GM12878 (cell line): ENCODE results near the gene SLC29A1. TPM values are rescaled to one million over a fixed set of nuclear protein-coding genes. Genes with fewer than 3 reads are reported as not detected.

Experiments
- ATAC-seq: fragments of 200-7000 bp; cut with Tn5 transposase; 3 replicates; pipeline ENCODE4 v1.9.1; 2020; ENCODE audit warnings: mild to moderate bottlenecking, moderate library complexity
- BruUV-seq: library from RNA; stranded (reverse); fragments of 400-500 nt; replicated peaks from 2 replicates; lab custom pipeline; 2021; lab: Mats Ljungman, UMichigan
- CTCF ChIA-PET: fragments of 300-600 bp; sonication (Branson Sonifier 250); formaldehyde crosslinking; extraction: SDS; loops from one replicate; lab custom pipeline; 2021; ENCODE audit warnings: inconsistent platforms; lab: Yijun Ruan, JAX
- POLR2A ChIA-PET: fragments of 350-600 bp; formaldehyde crosslinking; extraction: SDS; loops from one replicate; lab custom pipeline; 2021; ENCODE audit warnings: inconsistent platforms; lab: Charles Lee
- RAD21 ChIA-PET: fragments of 300-600 bp; sonication (Branson Sonifier 250); formaldehyde crosslinking; loops from one replicate; lab custom pipeline; 2023; ENCODE audit warnings: antibody characterized with exemption; ENCODE audit not compliant: unreplicated experiment; lab: Charles Lee
- SMC1A ChIA-PET: fragments of 300-600 bp; sonication (Branson Sonifier 250); formaldehyde crosslinking; loops from one replicate; lab custom pipeline; 2023; ENCODE audit not compliant: unreplicated experiment, uncharacterized antibody; lab: Charles Lee
- DNase-seq: peaks from one replicate; pipeline ENCODE4 v3.0.0-alpha.2; 2011; ENCODE audit warnings: low read depth, low spot score
- FAIRE-seq: peaks from 3 replicates; lab custom pipeline; 2011; peaks lifted over from hg19 to GRCh38; lab: Jason Lieb, UNC
- H2AFZ ChIP-seq: 2 replicates; pipeline ENCODE4 v1.6.0; 2011; ENCODE audit warnings: low read depth, low read length, control low read depth; ENCODE audit not compliant: control insufficient read depth
- H3K27ac ChIP-seq: 2 replicates; pipeline ENCODE4 v1.5.1; 2011; ENCODE audit warnings: control low read depth; ENCODE audit not compliant: control insufficient read depth, insufficient read depth
- H3K27me3 ChIP-seq, 2 experiments: replicated peaks in 1 of 2; 2 replicates each; pipeline versions ENCODE4 v1.6.0 to v1.6.1; 2011; ENCODE audit warnings: low read length in 1 of 2; ENCODE audit not compliant: control insufficient read depth in 2 of 2, insufficient read depth in 2 of 2
- H3K36me3 ChIP-seq, 2 experiments: 2 replicates each; pipeline ENCODE4 v1.5.1; 2011; ENCODE audit warnings: low read length in 1 of 2; ENCODE audit not compliant: control insufficient read depth in 2 of 2, insufficient read depth in 2 of 2
- H3K4me1 ChIP-seq: 2 replicates; pipeline ENCODE4 v1.6.1; 2011; ENCODE audit warnings: mild to moderate bottlenecking, low read length, moderate library complexity, mixed read lengths; ENCODE audit not compliant: control insufficient read depth, insufficient read depth
- H3K4me2 ChIP-seq: 2 replicates; pipeline ENCODE4 v1.6.0; 2011; ENCODE audit warnings: control low read depth; ENCODE audit not compliant: control insufficient read depth, insufficient read depth
- H3K4me3 ChIP-seq: fragments of 200-600 bp; sonication (generic); 2 replicates; pipeline ENCODE4 v1.5.1; 2016
- H3K79me2 ChIP-seq: 2 replicates; pipeline ENCODE4 v1.6.0; 2011; ENCODE audit warnings: low read length; ENCODE audit not compliant: control insufficient read depth, insufficient read depth
- H3K9ac ChIP-seq: 2 replicates; pipeline ENCODE4 v1.8.0; 2011; ENCODE audit warnings: low read length, control low read depth, mixed read lengths; ENCODE audit not compliant: control insufficient read depth, insufficient read depth
- H3K9me3 ChIP-seq: replicated peaks from 3 replicates; pipeline ENCODE4 v1.5.1; 2011; ENCODE audit warnings: mild to moderate bottlenecking, low read length; ENCODE audit not compliant: control insufficient read depth, insufficient read depth
- H4K20me1 ChIP-seq: 2 replicates; pipeline ENCODE4 v1.6.0; 2011; ENCODE audit not compliant: control insufficient read depth, insufficient read depth
- CTCF ChIP-seq, 3 experiments: IDR thresholded peaks in 2 of 3; conservative IDR thresholded peaks in 1 of 3; 2 replicates each; pipeline ENCODE4 v1.5.1; 2011; ENCODE audit warnings: low read depth in 3 of 3, low read length in 3 of 3, mild to moderate bottlenecking in 3 of 3, control low read depth in 2 of 3, moderate library complexity in 2 of 3, inconsistent platforms in 1 of 3, mixed read lengths in 1 of 3; ENCODE audit not compliant: control insufficient read depth in 2 of 3, insufficient read depth in 1 of 3; ENCODE audit errors: extremely low read depth in 1 of 3
- JUNB ChIP-seq: IDR thresholded peaks from 2 replicates; pipeline ENCODE4 v1.6.1; 2016; ENCODE audit warnings: antibody characterized with exemption, mild to moderate bottlenecking
- POLR2AphosphoS2 ChIP-seq: IDR thresholded peaks from 2 replicates; pipeline ENCODE4 v1.6.1; 2011; ENCODE audit warnings: low read depth, mild to moderate bottlenecking, low read length, improper control_type of control experiment, moderate library complexity
- POLR2AphosphoS5 ChIP-seq: IDR thresholded peaks from 2 replicates; pipeline ENCODE4 v1.6.1; 2011; ENCODE audit warnings: mild to moderate bottlenecking, low read length, inconsistent platforms
- RAD51 ChIP-seq: fragments of 450-650 bp; IDR thresholded peaks from 2 replicates; pipeline ENCODE4 v1.6.1; 2016; ENCODE audit warnings: moderate library complexity, mild to moderate bottlenecking, inconsistent platforms
- SMC3 ChIP-seq: IDR thresholded peaks from 2 replicates; pipeline ENCODE4 v1.6.1; 2011; ENCODE audit warnings: low read length, improper control_type of control experiment, borderline replicate concordance
- TBL1XR1 ChIP-seq: IDR thresholded peaks from 2 replicates; pipeline ENCODE4 v1.6.1; 2012; ENCODE audit warnings: low read depth, low read length, improper control_type of control experiment
- ZBED1 ChIP-seq: IDR thresholded peaks from 2 replicates; pipeline ENCODE4 v1.6.1; 2016; ENCODE audit warnings: borderline replicate concordance
- WGBS: methylation state at CpG from one replicate; pipeline ENCODE4 v1.1.6; 2016; ENCODE audit warnings: low lambda C conversion rate; ENCODE audit not compliant: insufficient replicate concordance, insufficient coverage; ENCODE audit errors: missing lambda C conversion rate; 5-methylcytosine and 5-hydroxymethylcytosine counted together
- in situ Hi-C: fragments of 300-500 bp; cut with MboI; formaldehyde crosslinking; loops from 9 replicates; pipeline ENCODE4 v1.14.3; 2018; ENCODE audit warnings: mixed read lengths
- intact Hi-C: fragments of 100-400 bp; cut with micrococcal nuclease; formaldehyde crosslinking; loops from one replicate; pipeline ENCODE4 v1.14.2; 2022; ENCODE audit not compliant: unreplicated experiment
- polyA plus RNA-seq, 11 experiments: library from polyadenylated mRNA; depleted of rRNA in 4 of 11; unstranded in 6 of 11; stranded (reverse) in 5 of 11; fragments of >200 nt; fragmentation: Nextera tagmentation in 4 of 11; fragmentation: Illumina TruSeq in 1 of 11; extraction: Ambion mirVana in 4 of 11; extraction: Trizol in 1 of 11; gene quantifications; 1 replicate in 1 of 11; 2 replicates in 10 of 11; pipeline versions ENCODE4 v1.2.1 to v1.2.3, GENCODE V29; 2011 to 2016; ENCODE audit warnings: inconsistent platforms in 2 of 11, missing spikeins in 2 of 11, low read depth in 1 of 11
- total RNA-seq, 4 experiments: library from RNA; depleted of rRNA in 3 of 4; stranded (reverse); fragments of >200 nt in 3 of 4; fragmentation: Illumina TruSeq in 1 of 4; extraction: Trizol in 1 of 4; gene quantifications; 2 replicates each; pipeline versions ENCODE4 v1.2.1 to v1.2.3, GENCODE V29; 2013 to 2021
- TF ChIP-seq, protein P1 (sequence below): fragments of 450-650 bp; IDR thresholded peaks from 2 replicates; pipeline ENCODE4 v1.6.1; 2016; ENCODE audit warnings: mild to moderate bottlenecking
- TF ChIP-seq, protein P2 (sequence below): fragments of 450-650 bp; formaldehyde crosslinking; IDR thresholded peaks from 2 replicates; pipeline ENCODE4 v1.4.0; 2020; ENCODE audit warnings: mild to moderate bottlenecking, moderate library complexity

SLC29A1 gene
- total and polyA plus RNA-seq, 10 of the 15 experiments (the other 5 are each of a cell fraction or from before 2014, with no cell fraction given) = 10.0 to 132 (median 93.4) TPM

DNA sequence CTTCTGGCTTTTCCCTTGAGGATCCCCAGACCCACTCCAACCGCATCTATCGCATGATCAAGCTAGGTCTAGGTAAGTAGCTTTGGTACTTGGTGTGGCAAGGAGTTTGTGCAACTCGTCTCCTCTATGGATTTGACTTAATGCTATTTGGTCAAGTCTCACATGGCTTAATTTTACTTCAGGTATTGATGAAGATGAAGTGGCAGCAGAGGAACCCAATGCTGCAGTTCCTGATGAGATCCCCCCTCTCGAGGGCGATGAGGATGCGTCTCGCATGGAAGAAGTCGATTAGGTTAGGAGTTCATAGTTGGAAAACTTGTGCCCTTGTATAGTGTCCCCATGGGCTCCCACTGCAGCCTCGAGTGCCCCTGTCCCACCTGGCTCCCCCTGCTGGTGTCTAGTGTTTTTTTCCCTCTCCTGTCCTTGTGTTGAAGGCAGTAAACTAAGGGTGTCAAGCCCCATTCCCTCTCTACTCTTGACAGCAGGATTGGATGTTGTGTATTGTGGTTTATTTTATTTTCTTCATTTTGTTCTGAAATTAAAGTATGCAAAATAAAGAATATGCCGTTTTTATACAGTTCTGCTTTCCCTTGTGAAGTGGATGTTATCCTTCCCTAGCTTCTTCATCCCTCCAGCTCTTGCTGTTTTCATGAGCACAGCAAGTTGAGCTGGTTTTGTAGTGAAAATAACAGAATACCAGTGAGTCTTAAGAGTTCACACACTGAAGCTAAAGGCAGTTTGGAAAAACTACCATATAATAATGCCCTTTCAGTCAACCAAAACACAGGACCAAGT lies 30.1 kb downstream of the SLC29A1 start:
- H3K4me2 ChIP-seq = peak overlapping the region; percentile 19
- peaks cover 29% of the 10 kb centered on the region for H3K4me1 ChIP-seq
- RAD21 ChIA-PET = interaction anchor here (0.7 to 1.5 kb wide), 4 partner anchors 9 to 157 kb away, joined by 3 to 4 read pairs (median 3); no protein-coding TSS in a partner anchor
- peaks cover 39 to 50% of the 10 kb centered on the region in 2 experiments for H3K36me3 ChIP-seq
- ATAC-seq = peak; percentile 26
- 0 out of 2 replicates have a peak overlapping the region, but pooled peaks have one; percentile 30 for H3K4me3 ChIP-seq
- H3K9me3 ChIP-seq = no peaks in the 10 kb centered on the region
- peaks cover 15% of the 10 kb centered on the region; the same call in 1 of the 2 replicates for H4K20me1 ChIP-seq
- FAIRE-seq = peak; percentile 80
- in situ Hi-C loops (no loop called here), intact Hi-C loops (no loop called here)
- H3K27me3 ChIP-seq = no peaks in the 10 kb centered on the region
- POLR2A ChIA-PET = interaction anchor here (0.5 to 4.8 kb wide), 4 partner anchors 10 to 186 kb away, joined by 3 to 18 read pairs (median 4); no protein-coding TSS in a partner anchor
- no peak for TF ChIP-seq RAD51
- TF ChIP-seq, protein P1, sequence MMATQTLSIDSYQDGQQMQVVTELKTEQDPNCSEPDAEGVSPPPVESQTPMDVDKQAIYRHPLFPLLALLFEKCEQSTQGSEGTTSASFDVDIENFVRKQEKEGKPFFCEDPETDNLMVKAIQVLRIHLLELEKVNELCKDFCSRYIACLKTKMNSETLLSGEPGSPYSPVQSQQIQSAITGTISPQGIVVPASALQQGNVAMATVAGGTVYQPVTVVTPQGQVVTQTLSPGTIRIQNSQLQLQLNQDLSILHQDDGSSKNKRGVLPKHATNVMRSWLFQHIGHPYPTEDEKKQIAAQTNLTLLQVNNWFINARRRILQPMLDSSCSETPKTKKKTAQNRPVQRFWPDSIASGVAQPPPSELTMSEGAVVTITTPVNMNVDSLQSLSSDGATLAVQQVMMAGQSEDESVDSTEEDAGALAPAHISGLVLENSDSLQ = no peak
- TF ChIP-seq, protein P2, sequence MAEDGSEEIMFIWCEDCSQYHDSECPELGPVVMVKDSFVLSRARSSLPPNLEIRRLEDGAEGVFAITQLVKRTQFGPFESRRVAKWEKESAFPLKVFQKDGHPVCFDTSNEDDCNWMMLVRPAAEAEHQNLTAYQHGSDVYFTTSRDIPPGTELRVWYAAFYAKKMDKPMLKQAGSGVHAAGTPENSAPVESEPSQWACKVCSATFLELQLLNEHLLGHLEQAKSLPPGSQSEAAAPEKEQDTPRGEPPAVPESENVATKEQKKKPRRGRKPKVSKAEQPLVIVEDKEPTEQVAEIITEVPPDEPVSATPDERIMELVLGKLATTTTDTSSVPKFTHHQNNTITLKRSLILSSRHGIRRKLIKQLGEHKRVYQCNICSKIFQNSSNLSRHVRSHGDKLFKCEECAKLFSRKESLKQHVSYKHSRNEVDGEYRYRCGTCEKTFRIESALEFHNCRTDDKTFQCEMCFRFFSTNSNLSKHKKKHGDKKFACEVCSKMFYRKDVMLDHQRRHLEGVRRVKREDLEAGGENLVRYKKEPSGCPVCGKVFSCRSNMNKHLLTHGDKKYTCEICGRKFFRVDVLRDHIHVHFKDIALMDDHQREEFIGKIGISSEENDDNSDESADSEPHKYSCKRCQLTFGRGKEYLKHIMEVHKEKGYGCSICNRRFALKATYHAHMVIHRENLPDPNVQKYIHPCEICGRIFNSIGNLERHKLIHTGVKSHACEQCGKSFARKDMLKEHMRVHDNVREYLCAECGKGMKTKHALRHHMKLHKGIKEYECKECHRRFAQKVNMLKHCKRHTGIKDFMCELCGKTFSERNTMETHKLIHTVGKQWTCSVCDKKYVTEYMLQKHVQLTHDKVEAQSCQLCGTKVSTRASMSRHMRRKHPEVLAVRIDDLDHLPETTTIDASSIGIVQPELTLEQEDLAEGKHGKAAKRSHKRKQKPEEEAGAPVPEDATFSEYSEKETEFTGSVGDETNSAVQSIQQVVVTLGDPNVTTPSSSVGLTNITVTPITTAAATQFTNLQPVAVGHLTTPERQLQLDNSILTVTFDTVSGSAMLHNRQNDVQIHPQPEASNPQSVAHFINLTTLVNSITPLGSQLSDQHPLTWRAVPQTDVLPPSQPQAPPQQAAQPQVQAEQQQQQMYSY (CRISPR knock-in tag) = no peak
- TF ChIP-seq ZBED1 = peak; percentile 19; the same call in 1 of the 2 replicates
- TF ChIP-seq JUNB = no peak
- TF ChIP-seq SMC3 = peak; percentile 37; the same call in 1 of the 2 replicates
- TF ChIP-seq TBL1XR1 = no peak
- peak; percentile 62; the same call in 1 of the 2 replicates for TF ChIP-seq POLR2AphosphoS2
- TF ChIP-seq CTCF (IDR thresholded peaks at IDR 0.05 in 2 of 3, conservative IDR thresholded peaks at IDR 0.05 in 1 of 3; ENCODE audit: control insufficient read depth in 2 of 3, extremely low read depth in 1 of 3, insufficient read depth in 1 of 3, low read depth in 3 of 3, low read length in 3 of 3) = peak; percentile 36 to 66 (median 49)
- TF ChIP-seq POLR2AphosphoS5 = peak; percentile 67; the same call in 1 of the 2 replicates
- SMC1A ChIA-PET = interaction anchor here (0.7 to 2.0 kb wide), 7 partner anchors 9 to 80 kb away, joined by 3 to 7 read pairs (median 5); no protein-coding TSS in a partner anchor
- no peak for DNase-seq
- H3K9ac ChIP-seq = no peak overlapping the region
- H3K79me2 ChIP-seq = peaks cover 85% of the 10 kb centered on the region
- 52% methylated on average over 10 of the region's 10 CpGs for WGBS
- CTCF ChIA-PET = interaction anchor here (0.7 to 5.0 kb wide), 17 partner anchors 9 to 155 kb away, joined by 3 to 45 read pairs (median 5); partner anchors contain the start of gene SLC29A1
- BruUV-seq = TSS peak; percentile 35
- no peak overlapping the region for H2AFZ ChIP-seq
- no peak overlapping the region for H3K27ac ChIP-seq
